Measurements from ENCODE around the gene TMEM61.

The TMEM61 gene

DNA sequence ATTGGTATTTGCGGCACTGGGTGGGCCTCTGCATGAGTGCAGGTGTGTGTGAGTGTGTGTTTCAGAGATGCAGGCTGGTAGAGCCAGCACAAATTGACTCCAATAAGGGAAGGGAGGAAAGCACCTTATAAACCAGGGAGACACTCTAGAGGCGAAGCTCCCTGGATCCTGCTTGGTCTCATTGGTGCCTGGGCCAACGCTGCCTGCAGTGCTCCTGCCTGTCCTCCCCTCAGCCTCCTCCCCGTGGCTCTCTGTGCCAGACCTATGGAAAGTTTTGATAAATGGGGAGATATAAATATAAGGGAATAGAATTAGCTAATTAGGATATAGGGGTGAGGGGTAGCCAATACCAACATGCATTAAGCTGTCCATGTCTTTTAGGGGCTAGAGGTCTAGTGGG lies 20.9 kb downstream of the TMEM61 start:
- TF ChIP-seq, protein P1, sequence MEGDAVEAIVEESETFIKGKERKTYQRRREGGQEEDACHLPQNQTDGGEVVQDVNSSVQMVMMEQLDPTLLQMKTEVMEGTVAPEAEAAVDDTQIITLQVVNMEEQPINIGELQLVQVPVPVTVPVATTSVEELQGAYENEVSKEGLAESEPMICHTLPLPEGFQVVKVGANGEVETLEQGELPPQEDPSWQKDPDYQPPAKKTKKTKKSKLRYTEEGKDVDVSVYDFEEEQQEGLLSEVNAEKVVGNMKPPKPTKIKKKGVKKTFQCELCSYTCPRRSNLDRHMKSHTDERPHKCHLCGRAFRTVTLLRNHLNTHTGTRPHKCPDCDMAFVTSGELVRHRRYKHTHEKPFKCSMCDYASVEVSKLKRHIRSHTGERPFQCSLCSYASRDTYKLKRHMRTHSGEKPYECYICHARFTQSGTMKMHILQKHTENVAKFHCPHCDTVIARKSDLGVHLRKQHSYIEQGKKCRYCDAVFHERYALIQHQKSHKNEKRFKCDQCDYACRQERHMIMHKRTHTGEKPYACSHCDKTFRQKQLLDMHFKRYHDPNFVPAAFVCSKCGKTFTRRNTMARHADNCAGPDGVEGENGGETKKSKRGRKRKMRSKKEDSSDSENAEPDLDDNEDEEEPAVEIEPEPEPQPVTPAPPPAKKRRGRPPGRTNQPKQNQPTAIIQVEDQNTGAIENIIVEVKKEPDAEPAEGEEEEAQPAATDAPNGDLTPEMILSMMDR (IDR thresholded peaks at IDR 0.05; ENCODE audit: low read length), result no peak
- TF ChIP-seq EZH2phosphoT487 (IDR thresholded peaks at IDR 0.05; ENCODE audit: low read length), result no peak
- no peak for TF ChIP-seq EZH2 (optimal IDR thresholded peaks at IDR 0.05; ENCODE audit: low read depth, low read length)
- H3K36me3 ChIP-seq (replicated peaks; ENCODE audit: insufficient read depth, low read length), result no peaks in the 10 kb centered on the region
- H3K9me2 ChIP-seq (replicated peaks; ENCODE audit: insufficient read depth, low read length), result no peaks in the 10 kb centered on the region
- H3F3A ChIP-seq (ENCODE audit: insufficient read depth, low read length), result no peaks in the 10 kb centered on the region
- H3K79me2 ChIP-seq (ENCODE audit: low read length), result no peaks in the 10 kb centered on the region
- no peak overlapping the region for H2AFZ ChIP-seq (ENCODE audit: low read length)
- H3K4me2 ChIP-seq (ENCODE audit: low read depth, low read length), result no peak overlapping the region
- H3K4me3 ChIP-seq (ENCODE audit: low read length), result no peak overlapping the region
- H4K20me1 ChIP-seq (ENCODE audit: insufficient read depth, low read length), result no peaks in the 10 kb centered on the region
- no peaks in the 10 kb centered on the region for H3K4me1 ChIP-seq (ENCODE audit: low read length)
- no peak overlapping the region for H3K9ac ChIP-seq (ENCODE audit: low read length)
- H3K27me3 ChIP-seq (replicated peaks; ENCODE audit: insufficient read depth, low read length), result no peaks in the 10 kb centered on the region; the same call in 1 of the 2 replicates
- no peaks in the 10 kb centered on the region for H3K9me3 ChIP-seq (replicated peaks; ENCODE audit: insufficient read depth, low read length)
- DNase-seq, result no peak
- no peak overlapping the region for H3K27ac ChIP-seq (ENCODE audit: low read length)

DNA sequence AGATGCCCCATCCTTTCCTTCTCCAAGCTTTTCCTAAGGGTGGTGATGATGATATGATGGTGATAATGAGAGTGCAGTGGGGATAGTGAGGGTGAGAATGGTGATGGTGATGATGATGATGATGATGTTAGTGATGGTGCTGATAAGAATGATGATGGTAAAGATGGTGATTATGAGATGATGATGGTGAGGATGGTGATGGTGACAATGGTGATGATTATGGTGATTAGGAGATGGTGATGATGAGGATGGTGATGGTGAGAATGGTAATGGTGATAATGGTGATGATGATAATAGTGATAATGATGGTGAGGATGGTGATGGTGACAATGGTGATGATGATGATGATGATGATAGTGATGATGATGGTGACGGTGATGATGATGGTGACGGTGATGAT lies 22.3 kb downstream of the TMEM61 start:
- Histone ChIP-seq H3K4me1 (ENCODE audit: low read length) (no peaks in the 10 kb centered on the region), H3K9ac (ENCODE audit: low read length) (no peak overlapping the region), H3K9me3 (replicated peaks; ENCODE audit: insufficient read depth, low read length) (no peaks in the 10 kb centered on the region), H3K27me3 (replicated peaks; ENCODE audit: insufficient read depth, low read length) (no peaks in the 10 kb centered on the region), H3K79me2 (ENCODE audit: low read length) (no peaks in the 10 kb centered on the region), H3K9me2 (replicated peaks; ENCODE audit: insufficient read depth, low read length) (no peaks in the 10 kb centered on the region), H4K20me1 (ENCODE audit: insufficient read depth, low read length) (no peaks in the 10 kb centered on the region), H3K36me3 (replicated peaks; ENCODE audit: insufficient read depth, low read length) (no peaks in the 10 kb centered on the region), H3K4me2 (ENCODE audit: low read depth, low read length) (no peak overlapping the region), H2AFZ (ENCODE audit: low read length) (no peak overlapping the region), H3K27ac (ENCODE audit: low read length) (no peak overlapping the region), H3F3A (ENCODE audit: insufficient read depth, low read length) (no peaks in the 10 kb centered on the region), H3K4me3 (ENCODE audit: low read length) (no peak overlapping the region)
- no peak for TF ChIP-seq EZH2phosphoT487 (IDR thresholded peaks at IDR 0.05; ENCODE audit: low read length)
- TF ChIP-seq EZH2 (optimal IDR thresholded peaks at IDR 0.05; ENCODE audit: low read depth, low read length), result no peak
- TF ChIP-seq, protein P1 (IDR thresholded peaks at IDR 0.05; ENCODE audit: low read length), result no peak
- no peak for DNase-seq

DNA sequence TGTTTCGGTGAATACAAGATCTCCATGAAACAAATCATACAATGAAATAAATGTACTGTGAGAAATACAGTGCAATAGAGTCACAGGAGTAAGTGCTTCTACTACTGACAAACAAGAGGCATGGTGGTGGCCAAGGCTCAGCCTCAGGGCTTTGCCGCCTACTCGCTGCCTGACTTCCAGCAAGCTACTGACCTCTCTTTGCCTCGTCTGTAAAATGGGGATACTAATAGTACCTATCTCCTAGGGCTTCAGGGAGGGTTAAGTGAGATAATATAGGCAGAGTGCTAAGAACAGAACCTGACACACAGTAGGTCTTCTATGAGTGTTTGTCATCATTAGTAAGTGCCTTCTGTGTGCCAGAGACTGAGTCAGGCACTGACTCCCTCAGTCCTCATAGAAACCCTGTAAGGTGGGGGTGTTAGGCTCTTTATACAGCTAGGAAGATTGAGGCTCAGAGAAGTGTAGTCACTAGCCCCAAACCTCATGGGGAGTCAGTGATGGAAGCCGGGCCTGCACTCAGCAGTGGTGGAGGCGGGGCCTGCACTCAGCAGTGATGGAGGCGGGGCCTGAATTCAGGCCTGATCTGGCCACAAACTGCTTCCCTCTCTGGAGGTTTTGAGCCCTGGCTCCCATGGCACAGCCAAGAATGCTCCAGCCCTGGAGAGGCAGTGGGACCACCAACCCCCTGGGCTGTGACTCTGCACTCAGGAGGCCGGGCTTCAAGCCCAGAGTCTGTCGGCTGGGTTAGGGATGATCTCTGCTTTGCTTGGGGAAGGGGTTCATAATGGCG lies 25.1 kb downstream of the TMEM61 start:
- no peak overlapping the region for H2AFZ ChIP-seq (ENCODE audit: low read length)
- no peak overlapping the region for H3K4me2 ChIP-seq (ENCODE audit: low read depth, low read length)
- H3K27me3 ChIP-seq (replicated peaks; ENCODE audit: insufficient read depth, low read length), result no peaks in the 10 kb centered on the region
- H3K4me1 ChIP-seq (ENCODE audit: low read length), result no peaks in the 10 kb centered on the region
- no peaks in the 10 kb centered on the region for H3K9me2 ChIP-seq (replicated peaks; ENCODE audit: insufficient read depth, low read length)
- no peak overlapping the region for H3K4me3 ChIP-seq (ENCODE audit: low read length)
- no peaks in the 10 kb centered on the region for H3K9me3 ChIP-seq (replicated peaks; ENCODE audit: insufficient read depth, low read length)
- TF ChIP-seq EZH2phosphoT487 (IDR thresholded peaks at IDR 0.05; ENCODE audit: low read length), result no peak
- no peak for TF ChIP-seq EZH2 (optimal IDR thresholded peaks at IDR 0.05; ENCODE audit: low read depth, low read length)
- TF ChIP-seq, protein P1 (IDR thresholded peaks at IDR 0.05; ENCODE audit: low read length), result no peak
- H3F3A ChIP-seq (ENCODE audit: insufficient read depth, low read length), result no peaks in the 10 kb centered on the region
- no peaks in the 10 kb centered on the region for H3K79me2 ChIP-seq (ENCODE audit: low read length)
- no peaks in the 10 kb centered on the region for H4K20me1 ChIP-seq (ENCODE audit: insufficient read depth, low read length)
- no peak overlapping the region for H3K9ac ChIP-seq (ENCODE audit: low read length)
- no peak for DNase-seq
- no peaks in the 10 kb centered on the region for H3K36me3 ChIP-seq (replicated peaks; ENCODE audit: insufficient read depth, low read length)
- no peak overlapping the region for H3K27ac ChIP-seq (ENCODE audit: low read length)
